ENCODE measurements around the gene SH3RF3.
A peak's percentile ranks its signal among the peaks of the same experiment; 100 is the strongest.

Gene SH3RF3

DNA sequence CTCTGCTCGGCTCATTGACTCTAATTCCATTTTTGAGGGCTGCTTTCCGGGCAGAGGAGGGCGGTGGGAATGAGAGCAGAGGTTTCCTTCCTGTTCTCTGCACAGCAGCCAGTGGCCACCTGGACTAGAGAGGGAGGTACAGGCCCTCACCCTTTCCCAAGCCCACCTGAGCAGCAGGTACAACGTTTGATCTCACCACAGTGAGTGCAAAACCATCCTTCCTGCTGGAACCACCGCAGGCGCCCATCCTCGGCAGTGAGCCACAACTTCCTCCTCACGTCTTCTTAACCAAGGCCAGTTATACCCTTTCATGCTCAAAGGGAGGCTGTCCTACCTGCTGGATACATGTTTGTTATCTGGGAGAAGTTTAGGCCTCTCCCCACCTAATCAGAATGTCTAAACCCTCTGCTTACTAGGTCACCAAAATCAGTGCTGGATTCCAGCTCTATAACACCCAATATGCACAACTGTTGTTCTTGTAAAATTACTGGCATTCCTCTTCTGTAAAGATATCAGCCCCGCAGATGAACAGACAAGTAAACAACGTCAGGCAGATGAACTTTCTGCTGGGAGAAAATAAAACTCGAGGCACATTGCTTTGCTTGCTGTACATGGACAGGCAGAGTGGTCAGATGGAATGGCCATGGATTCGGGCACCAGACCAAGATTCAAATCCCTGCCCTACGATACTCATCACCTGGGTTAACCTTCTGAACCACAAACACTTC, 191.4 kb downstream of the SH3RF3 start:
- H3K27ac ChIP-seq, result no peak overlapping the region
- TF ChIP-seq, protein P1, sequence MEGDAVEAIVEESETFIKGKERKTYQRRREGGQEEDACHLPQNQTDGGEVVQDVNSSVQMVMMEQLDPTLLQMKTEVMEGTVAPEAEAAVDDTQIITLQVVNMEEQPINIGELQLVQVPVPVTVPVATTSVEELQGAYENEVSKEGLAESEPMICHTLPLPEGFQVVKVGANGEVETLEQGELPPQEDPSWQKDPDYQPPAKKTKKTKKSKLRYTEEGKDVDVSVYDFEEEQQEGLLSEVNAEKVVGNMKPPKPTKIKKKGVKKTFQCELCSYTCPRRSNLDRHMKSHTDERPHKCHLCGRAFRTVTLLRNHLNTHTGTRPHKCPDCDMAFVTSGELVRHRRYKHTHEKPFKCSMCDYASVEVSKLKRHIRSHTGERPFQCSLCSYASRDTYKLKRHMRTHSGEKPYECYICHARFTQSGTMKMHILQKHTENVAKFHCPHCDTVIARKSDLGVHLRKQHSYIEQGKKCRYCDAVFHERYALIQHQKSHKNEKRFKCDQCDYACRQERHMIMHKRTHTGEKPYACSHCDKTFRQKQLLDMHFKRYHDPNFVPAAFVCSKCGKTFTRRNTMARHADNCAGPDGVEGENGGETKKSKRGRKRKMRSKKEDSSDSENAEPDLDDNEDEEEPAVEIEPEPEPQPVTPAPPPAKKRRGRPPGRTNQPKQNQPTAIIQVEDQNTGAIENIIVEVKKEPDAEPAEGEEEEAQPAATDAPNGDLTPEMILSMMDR (conservative IDR thresholded peaks at IDR 0.05), result no peak

DNA sequence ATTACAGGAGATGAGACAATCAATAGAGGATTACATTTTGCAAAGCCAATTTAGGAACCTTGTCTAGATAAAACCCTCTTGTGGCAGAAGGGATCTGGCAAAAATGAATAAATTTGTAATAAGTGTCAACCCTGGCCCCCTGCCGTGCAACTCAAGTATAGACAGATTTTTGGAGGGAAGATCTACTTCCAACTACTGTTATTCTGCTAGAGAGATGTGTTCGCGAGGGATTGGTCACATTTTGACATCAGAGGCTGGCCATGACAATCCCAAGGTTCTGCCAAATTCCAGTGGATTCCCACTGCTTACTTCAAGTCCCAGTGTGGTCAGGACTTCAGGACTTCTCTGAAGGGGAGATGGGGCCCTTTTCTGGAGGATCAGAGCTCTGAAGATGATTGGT, 192.6 kb downstream of the SH3RF3 start:
- TF ChIP-seq, protein P1 (conservative IDR thresholded peaks at IDR 0.05), result no peak

DNA sequence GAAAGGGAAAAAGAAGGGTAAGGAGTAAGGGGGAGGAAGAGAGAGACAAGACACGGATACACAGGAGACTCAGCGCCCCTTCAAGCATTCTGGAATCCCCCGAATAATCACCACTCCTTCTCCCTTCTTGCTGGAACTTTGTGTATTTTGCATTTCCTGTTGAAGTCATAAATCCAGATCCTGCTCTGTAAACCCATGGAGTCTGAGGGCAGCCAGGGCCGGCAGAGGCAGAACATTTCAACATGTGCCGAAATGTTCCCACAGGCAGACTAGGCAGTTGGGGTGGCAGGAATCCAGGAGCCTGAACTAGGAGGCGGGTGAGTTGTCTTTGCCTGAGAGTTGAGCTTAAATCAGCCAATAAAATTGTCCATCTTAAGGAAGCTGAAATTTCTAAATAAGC, 193.1 kb downstream of the SH3RF3 start:
- TF ChIP-seq, protein P1 (conservative IDR thresholded peaks at IDR 0.05), result no peak
- peak overlapping the region; percentile 90 for H3K27ac ChIP-seq

More for the DNA sequence above, 192.6 kb downstream of the SH3RF3 start:
- peak overlapping the region; percentile 90 for H3K27ac ChIP-seq

DNA sequence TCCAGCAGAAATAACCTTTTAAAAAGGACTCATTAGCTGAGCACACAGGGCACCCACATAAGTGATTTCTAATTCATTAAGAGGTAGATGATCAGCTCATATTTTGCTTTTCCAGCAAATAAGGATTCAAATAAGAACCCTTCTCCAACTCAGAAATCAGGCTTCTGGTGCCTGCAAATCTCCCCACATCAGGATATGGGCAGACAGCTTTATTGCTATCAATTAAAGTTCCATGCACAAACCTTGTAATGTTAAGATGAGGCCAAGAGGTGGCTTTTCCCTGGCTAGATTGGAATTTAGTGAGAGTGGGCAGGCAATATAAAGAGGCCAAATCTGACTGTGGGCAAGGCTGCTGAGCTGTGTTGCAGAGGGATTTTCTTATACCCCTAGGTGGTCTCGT, 193.6 kb downstream of the SH3RF3 start:
- TF ChIP-seq, protein P1 (conservative IDR thresholded peaks at IDR 0.05), result 0 out of 2 replicates have a peak, but pooled peaks have one; percentile 18
- H3K27ac ChIP-seq, result peak overlapping the region; percentile 90

DNA sequence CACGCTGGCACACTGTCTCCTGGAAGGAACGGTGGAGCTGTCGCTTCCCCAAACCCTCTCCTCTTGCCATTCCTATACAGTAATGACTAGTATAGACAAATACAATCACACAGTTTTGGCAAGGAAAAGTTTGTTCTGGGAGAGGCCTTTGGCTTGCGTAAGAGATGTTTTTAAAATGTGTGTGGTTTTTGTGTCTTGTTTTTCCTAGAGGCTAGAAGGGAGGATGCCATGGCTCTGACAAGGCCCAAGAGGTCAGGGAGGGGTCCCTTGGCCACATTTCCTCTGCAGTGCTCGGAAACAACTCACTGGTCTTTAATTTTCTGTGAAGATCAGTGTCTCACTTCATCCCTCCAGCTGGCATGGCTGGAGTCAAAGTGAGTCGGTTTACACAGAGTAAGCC, 195.9 kb downstream of the SH3RF3 start:
- TF ChIP-seq, protein P1 (conservative IDR thresholded peaks at IDR 0.05), result no peak
- no peak overlapping the region for H3K27ac ChIP-seq

DNA sequence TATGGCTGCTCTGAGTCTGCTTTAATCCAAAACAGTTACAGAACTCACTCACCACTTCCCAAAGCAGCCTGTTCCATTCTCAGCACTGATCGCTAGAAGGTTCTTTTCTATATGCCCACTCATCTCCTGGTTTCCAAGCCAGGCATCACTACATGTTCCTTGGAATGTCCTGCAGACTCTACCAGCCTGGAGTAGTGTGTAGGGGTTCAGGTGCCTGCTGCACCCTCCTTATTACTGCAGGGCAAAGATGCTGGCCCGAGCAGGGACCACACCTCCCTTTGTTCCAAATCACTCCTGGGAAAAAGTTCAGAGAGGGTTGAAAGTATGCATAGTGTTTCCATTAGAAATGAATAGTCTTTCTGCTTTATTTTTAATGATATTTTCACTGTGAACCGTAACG, 196.6 kb downstream of the SH3RF3 start:
- TF ChIP-seq, protein P1 (conservative IDR thresholded peaks at IDR 0.05), result no peak
- no peak overlapping the region for H3K27ac ChIP-seq

DNA sequence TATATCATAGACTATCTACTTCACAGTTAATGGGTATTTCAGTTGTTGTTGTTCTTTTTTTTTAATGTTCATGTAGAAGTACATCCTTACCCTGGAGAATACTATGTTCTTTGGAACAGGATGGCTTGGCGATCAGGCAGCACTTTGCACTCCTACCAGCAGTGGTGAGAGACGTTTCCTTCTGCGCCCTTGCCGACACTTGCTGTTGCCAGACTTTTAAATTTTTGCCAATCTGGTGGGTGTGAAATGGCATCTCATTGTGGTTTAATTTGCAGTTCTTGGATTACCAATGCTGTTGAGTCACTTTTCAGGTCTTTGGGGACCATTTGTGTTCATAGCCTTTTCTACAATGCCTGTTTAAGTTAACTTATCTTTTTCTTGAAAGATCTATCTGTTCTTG, 197.3 kb downstream of the SH3RF3 start:
- TF ChIP-seq, protein P1 (conservative IDR thresholded peaks at IDR 0.05), result no peak
- no peak overlapping the region for H3K27ac ChIP-seq
